ENCODE results near the gene KLHL30. TPM values are rescaled to one million over a fixed set of nuclear protein-coding genes. Genes with fewer than 3 reads are reported as not detected.
"Not testable (repeated sequence)": the region's sequence is repeated elsewhere in the genome, so short reads cannot be mapped to it uniquely, and the experiment has no call there.

KLHL30 gene
- total RNA-seq, 1 experiment from 2014 or later: not detected

DNA sequence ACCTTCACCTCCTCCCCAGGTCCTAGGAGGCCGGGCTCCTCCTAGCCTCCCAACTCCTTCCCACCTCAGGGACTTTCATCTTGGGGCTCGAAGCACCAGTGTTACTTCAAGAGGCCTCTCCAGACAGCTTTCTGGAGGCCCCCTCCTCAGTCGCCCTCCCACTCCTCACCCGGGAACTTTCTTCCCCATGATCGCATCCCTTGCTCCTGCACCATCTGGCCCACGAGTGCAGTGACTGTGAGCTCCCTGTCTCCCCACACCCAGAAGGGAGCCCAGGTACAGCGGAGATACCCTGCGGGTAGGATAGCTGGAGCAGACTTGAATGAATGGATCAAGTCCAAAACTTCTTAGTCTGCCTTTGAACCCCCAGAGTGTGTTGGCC lies 26.4 kb downstream of the KLHL30 start:
- in situ Hi-C loops (cut with HindIII; ENCODE audit: low pct_unique_long_range_greater_than_20kb, low sequenced_read_pairs): no loop called here
- DNase-seq (ENCODE audit: low read depth, low spot score): no peak

- no peak for DNase-seq (ENCODE audit: low read depth, low spot score)
- in situ Hi-C loops (cut with HindIII; ENCODE audit: low pct_unique_long_range_greater_than_20kb, low sequenced_read_pairs): no loop called here
Measured at GRCh38 chr2:238165288-238165921, 26.9 kb downstream of the KLHL30 start.

GRCh38 chr2:238166391-238167343 lies 28.2 kb downstream of the KLHL30 start:
- no peak for DNase-seq (ENCODE audit: low read depth, low spot score)
- in situ Hi-C loops (cut with HindIII; ENCODE audit: low pct_unique_long_range_greater_than_20kb, low sequenced_read_pairs): no loop called here

DNA sequence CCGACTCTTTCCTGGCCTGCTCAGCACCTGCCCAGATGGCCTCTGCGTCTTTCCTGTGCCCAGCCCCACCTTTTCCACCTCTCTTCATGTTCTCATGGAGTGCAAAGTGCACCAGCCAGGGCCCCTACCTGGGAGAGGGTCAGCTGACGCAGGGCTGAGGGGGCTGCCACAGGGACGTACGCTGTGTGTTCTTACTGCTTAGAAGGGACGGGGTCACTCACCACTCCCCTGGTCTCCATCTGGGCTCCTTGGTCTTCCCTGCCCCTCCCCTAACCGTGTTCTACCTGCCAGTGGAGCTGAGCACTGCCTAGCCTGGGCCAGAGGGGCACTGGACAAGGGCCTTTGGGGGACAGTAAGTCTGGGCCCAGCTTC lies 28.9 kb downstream of the KLHL30 start:
- in situ Hi-C loops (cut with HindIII; ENCODE audit: low pct_unique_long_range_greater_than_20kb, low sequenced_read_pairs): no loop called here
- no peak for DNase-seq (ENCODE audit: low read depth, low spot score)

DNA sequence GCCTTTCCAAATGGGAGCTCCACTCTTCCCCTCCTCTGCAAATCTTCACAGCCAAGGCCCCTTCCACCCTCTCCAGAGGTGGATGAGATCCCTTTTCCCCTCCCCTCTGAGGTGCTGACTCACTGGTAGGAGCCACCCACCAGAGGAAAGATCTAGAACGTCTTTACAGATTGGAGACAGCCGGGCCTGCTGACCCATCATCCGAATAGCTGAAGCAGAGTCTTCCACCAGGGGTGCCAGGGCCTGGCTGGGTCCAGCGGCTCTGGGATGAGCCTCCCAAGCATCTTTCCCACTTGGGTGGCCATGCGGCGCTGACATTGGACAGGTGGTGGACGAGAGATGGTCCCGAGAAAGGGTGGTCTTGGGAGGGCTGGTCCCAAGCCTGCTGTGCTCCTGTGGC lies 29.3 kb downstream of the KLHL30 start:
- in situ Hi-C loops (cut with HindIII; ENCODE audit: low pct_unique_long_range_greater_than_20kb, low sequenced_read_pairs): no loop called here
- no peak for DNase-seq (ENCODE audit: low read depth, low spot score)

GRCh38 chr2:238168196-238169047 lies 30.0 kb downstream of the KLHL30 start:
- in situ Hi-C loops (cut with HindIII; ENCODE audit: low pct_unique_long_range_greater_than_20kb, low sequenced_read_pairs): no loop called here
- no peak for DNase-seq (ENCODE audit: low read depth, low spot score)

DNA sequence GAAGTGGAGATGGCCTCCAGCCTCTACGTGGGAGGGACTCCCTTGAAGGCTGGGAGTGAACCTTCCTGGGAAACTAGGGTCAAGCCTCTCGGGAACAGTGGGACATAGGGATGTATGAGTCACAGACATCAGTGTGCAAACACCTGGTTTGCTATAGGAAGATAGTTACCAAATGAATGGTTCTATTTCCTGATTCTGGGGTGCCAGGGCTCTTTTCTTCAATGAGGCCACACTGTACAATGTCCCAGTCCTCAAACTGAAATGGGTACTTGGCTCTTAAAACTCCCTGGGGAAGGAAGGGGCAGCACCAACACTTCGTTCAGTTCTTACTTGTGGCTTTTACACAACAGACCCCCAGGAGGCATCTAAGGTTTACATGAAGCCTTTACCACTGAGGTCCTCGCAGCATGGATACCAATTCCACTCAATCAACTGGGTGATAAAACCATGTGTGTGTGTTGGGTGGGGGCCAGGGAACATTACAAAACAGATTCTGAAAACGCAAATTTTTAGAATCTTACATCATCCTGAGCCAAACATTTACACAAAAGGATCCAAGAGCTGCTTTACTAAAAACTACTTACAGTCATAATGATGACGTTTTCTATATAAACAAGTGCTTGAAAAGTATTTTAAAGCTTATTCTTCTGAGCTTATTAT lies 30.7 kb downstream of the KLHL30 start:
- no peak for DNase-seq (ENCODE audit: low read depth, low spot score)
- in situ Hi-C loops (cut with HindIII; ENCODE audit: low pct_unique_long_range_greater_than_20kb, low sequenced_read_pairs): no loop called here

GRCh38 chr2:238169708-238170251 lies 31.3 kb downstream of the KLHL30 start:
- no peak for DNase-seq (ENCODE audit: low read depth, low spot score)
- in situ Hi-C loops (cut with HindIII; ENCODE audit: low pct_unique_long_range_greater_than_20kb, low sequenced_read_pairs): no loop called here

DNA sequence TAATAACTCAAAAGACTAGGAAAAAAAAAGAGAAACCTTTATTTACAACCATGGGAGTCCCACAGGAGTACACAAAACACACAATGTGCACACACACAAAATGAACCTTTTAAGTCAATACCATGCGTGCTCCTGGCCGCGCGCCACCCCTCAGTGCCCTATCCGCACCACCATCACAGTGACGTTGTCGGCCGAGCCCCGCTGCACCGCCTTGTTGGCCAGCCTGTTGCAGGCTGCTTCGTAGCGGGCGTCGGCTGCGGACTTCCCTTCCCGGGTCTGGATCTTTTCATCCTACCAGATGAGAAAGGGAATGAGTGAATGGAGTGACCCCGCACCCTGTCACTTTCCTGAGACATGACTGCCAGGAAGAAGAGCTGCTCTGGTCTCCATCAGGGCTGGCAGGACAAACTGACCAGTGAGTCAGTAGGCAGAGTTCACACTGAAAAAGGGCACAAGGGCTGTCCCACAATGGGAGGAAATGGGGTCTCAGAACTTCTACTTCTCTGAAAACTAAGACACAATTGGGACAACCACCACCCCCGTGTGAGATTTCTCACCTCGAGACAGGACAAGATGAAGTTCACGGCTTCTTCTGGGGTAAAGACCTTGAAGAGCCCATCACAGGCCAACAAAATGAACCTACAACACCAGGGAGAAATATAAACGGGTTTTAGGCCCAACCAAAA lies 32.1 kb downstream of the KLHL30 start:
- DNase-seq (ENCODE audit: low read depth, low spot score): no peak
- in situ Hi-C loops (cut with HindIII; ENCODE audit: low pct_unique_long_range_greater_than_20kb, low sequenced_read_pairs): no loop called here

DNA sequence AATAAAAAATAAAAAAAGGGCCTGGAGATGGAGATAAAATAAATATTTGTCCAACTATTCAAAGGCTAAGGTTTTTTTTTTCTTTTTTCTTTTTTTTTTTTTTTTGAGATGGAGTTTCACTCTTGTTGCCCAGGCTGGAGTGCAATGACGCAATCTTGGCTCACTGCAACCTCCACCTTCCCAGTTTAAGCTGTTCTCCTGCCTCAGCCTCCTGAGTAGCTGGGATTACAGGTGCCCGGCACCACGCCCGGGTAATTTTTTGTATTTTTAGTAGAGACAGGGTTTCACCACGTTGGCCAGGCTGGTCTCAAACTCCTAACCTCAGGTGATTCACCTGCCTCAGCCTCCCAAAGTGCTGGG lies 32.6 kb downstream of the KLHL30 start:
- in situ Hi-C loops (cut with HindIII; ENCODE audit: low pct_unique_long_range_greater_than_20kb, low sequenced_read_pairs); DNase-seq (ENCODE audit: low read depth, low spot score): not testable (repeated sequence)

DNA sequence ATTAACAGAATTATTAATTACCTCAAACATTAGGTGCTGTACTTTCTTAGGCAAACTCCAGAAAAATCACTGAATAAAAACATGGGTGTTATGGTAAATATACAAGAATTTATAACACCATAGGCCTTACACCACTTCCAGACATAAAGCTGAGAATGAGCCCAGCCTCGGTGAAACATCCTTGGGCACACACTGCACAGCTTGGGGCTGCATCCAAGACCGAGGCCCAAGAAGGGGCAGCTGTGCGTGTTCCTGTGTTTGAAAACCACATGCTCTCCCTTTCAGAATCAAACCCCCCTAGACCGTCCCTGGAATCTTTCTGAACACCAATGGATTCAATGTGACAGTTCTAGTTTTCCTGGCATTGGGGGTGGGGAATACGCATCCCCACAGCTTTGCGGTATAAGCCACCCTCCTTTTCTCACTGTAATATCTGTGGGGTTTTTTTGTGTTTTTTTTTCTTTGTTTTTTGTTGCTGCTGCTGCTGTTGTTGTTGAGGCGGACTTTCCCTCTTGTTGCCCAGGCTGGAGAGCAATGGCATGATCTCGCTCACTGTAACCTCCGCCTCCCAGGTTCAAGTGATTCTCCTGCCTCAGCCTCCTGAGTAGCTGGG lies 33.2 kb downstream of the KLHL30 start:
- in situ Hi-C loops (cut with HindIII; ENCODE audit: low pct_unique_long_range_greater_than_20kb, low sequenced_read_pairs): no loop called here
- no peak for DNase-seq (ENCODE audit: low read depth, low spot score)

GRCh38 chr2:238172439-238172838 lies 34.0 kb downstream of the KLHL30 start:
- no peak for DNase-seq (ENCODE audit: low read depth, low spot score)
- in situ Hi-C loops (cut with HindIII; ENCODE audit: low pct_unique_long_range_greater_than_20kb, low sequenced_read_pairs): no loop called here

DNA sequence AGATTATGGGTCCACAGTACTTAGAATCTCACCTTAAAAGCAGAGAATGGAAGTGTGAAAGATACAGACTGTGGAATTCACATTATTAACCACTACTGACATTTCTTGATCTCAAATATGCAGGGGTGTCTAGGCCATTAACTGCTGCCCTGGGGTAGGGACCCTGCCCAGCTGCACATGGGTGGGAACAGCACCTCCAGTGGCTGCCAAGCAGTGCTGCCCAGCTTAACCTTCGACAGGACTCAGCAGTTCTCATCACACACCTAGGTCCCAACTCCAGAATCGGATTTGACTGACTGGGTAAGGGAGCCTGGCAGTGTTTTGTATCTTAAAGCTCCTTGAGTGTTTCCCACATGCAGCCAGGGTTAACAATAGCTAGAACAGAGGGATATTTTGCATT lies 35.2 kb downstream of the KLHL30 start:
- in situ Hi-C loops (cut with HindIII; ENCODE audit: low pct_unique_long_range_greater_than_20kb, low sequenced_read_pairs): no loop called here
- DNase-seq (ENCODE audit: low read depth, low spot score): no peak

- in situ Hi-C loops (cut with HindIII; ENCODE audit: low pct_unique_long_range_greater_than_20kb, low sequenced_read_pairs): no loop called here
- no peak for DNase-seq (ENCODE audit: low read depth, low spot score)
Measured at GRCh38 chr2:238174291-238174690, 35.8 kb downstream of the KLHL30 start.

DNA sequence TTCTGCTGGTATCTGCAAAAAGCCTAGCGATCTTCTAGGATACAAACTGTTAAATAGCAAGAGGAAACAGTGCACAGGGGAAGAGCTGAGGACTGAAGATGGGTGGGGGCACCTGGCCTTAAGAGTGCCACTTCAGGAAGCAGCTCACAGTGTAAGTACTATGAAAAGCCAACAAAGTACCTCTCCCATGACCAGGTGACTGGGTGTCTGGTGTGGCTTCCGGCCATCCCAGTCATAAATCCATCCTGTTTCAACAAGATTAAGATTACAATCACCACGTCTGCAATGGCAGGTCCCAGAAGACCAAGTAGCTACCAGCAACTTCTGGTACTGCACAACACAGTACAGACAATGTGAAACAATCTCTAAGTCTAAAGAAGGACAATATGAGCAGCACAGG lies 36.2 kb downstream of the KLHL30 start:
- in situ Hi-C loops (cut with HindIII; ENCODE audit: low pct_unique_long_range_greater_than_20kb, low sequenced_read_pairs): no loop called here
- no peak for DNase-seq (ENCODE audit: low read depth, low spot score)

DNA sequence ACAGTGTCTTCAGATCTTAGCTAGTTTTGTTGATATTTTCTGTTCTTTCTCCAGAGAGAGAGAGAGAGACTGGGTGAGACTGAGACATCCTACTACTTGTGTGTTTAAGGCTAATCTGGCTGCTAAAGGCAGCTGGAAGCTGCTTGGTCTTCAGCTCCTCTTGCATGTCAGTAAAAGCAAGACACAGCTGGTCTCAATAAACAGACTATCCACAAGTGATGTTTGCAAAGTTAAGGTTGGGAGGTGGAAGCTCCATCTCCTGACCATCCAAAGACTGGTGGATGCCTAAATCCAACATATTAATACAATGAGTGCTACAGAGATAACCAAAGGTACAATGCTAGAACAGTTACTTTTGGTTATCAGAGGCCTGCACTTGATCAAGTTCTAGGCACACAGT lies 38.1 kb downstream of the KLHL30 start:
- in situ Hi-C loops (cut with HindIII; ENCODE audit: low pct_unique_long_range_greater_than_20kb, low sequenced_read_pairs): no loop called here

DNA sequence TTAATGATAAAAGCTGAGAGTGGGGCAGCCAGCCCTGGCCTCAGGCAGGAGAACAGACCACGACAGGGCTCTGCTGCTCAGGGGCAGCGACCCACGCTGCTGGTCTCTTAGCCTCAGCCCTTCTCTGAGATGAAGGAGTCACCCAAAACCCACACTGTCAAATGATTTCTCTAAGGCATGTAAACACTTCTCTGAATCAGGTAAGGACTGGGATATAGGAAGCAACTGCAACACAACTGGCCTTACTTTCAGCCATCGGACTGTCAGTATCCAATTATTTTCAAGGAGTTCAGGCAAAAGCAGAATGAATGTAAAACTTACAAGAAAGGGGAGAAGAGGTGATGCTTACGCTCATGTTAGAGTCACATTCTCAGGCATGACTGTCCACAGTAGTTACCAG lies 42.1 kb downstream of the KLHL30 start:
- no peak for DNase-seq (ENCODE audit: low read depth, low spot score)
- in situ Hi-C loops (cut with HindIII; ENCODE audit: low pct_unique_long_range_greater_than_20kb, low sequenced_read_pairs): no loop called here

More for the DNA sequence above, 38.1 kb downstream of the KLHL30 start:
- no peak for DNase-seq (ENCODE audit: low read depth, low spot score)
